GM19240 (cell line): Measurements from ENCODE around the gene PSENEN.
"Not testable (repeated sequence)": the region's sequence is repeated elsewhere in the genome, so short reads cannot be mapped to it uniquely, and the experiment has no call there.

ENCODE experiments used
- DNase-seq: peaks from one replicate; pipeline ENCODE4 v3.0.0; 2011; ENCODE audit warnings: low spot score; ENCODE audit not compliant: insufficient read length

The PSENEN gene

DNA sequence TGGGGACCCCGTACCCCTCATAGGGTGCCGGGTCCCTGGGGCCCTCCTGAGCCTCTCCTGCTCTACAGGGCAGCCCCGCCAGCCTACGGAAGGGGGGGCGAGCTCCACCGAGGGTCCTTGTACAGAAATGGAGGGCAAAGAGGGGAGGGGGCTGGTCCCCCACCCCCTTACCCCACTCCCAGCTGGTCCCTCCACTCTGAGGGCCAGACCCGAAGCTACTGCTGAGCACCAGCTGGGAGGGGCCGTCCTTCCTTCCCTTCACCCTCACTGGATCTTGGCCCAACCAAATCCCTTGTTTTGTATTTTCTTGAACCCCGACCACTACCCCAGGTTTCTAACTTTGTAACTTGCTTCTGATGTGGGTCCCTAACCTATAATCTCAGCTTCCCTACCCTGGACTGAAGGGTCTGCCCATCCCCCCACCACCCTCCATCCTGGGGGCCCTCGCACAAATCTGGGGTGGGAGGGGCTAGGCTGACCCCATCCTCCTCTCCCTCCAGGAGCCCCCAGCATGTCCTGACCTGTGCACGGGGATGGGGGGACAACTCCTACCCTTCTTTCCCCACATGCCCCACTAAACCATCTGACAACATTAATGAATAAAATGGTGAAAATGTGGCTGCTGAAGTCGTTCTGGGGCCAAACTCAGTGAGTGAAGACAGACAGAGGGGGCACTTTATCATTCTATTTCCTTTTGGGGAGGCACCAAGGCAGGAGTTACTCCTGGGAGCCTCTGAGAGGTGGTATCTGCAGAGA is 42.9 kb downstream of the PSENEN start:
- no peak for DNase-seq

DNA sequence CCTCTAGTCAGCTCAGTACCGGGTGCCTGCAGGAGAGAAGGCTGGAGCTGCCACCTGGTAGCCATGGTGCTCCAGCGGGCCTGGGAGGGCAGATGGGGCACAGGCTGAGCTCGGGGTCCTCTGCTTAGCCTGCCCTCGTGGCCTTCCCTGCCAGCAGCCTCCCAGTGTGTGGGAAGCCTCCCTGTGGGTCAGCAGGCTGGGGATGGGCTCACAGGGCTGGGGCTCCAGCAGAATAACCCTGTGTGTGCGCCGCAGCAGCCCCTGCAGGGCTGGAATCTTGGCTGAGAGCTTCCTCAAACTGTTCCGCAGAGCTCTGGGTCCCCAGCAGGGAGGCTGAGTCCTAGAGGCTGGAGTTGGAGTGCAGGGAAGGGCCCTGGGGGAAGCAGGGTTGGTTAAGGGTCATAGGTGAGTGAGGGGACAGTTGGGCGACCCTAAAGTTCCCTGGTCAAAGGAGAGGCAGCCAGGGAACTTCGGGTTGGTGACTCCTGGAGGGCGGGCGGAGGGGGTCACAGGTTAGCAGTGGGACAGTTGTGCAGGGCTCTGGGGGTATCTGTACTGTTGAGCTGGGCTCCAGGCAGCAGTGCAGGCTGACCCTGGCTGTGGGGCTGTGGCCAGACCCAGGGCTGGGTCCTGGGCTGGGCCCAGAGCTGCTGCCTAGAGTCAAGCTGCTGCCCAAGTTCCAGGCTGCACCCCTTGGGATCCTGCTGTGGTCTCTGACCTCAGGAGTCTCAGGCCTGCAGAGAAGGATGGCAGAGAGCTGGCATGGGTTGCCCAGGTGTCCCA is 43.9 kb downstream of the PSENEN start:
- DNase-seq = no peak

DNA sequence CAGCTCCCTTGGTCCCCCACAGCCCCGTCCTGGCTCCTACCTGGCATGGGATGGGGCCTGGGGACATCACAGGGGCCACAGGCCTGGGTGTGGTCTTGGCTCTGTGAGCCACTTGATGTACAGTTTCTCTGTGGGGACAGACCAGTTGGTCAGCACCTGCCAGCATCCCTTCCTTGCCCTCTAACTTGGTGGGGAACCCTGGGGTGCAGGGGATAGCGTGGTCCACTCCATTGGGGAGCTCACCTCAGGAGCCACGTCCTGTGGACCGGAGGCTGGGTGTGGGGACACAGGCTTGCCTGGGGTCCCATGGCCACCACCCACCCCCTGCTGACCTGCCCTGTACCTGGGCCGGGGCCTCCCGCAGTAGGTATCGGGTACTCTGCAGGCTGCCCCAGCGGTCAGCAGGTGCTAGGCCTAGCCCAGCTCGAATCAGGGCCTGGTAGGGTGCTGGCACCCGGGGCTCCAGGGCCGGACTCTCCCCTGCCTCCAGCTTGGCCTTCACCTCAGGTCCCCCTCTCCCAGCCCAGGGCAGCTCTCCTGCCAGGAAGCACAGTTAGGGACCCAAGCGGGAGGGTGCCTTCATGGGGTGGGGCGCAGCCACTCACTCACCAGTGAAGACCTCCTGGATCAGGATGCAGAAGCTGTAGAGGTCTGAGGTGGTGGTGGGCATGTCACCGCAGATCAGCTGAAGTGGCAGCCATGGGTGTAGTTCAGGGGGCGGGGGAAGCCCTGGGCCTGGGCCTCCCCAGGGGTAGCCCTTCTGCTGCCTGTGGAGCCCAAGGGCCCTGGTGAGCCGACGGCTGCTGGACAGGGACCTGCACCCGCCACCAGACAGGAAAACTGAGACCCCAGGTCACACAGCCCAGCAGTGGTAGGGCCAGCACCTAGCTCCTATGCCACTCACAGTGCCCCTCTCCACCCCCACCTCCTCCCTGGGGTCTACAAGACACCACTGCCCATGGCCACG is 44.8 kb downstream of the PSENEN start:
- DNase-seq = no peak

DNA sequence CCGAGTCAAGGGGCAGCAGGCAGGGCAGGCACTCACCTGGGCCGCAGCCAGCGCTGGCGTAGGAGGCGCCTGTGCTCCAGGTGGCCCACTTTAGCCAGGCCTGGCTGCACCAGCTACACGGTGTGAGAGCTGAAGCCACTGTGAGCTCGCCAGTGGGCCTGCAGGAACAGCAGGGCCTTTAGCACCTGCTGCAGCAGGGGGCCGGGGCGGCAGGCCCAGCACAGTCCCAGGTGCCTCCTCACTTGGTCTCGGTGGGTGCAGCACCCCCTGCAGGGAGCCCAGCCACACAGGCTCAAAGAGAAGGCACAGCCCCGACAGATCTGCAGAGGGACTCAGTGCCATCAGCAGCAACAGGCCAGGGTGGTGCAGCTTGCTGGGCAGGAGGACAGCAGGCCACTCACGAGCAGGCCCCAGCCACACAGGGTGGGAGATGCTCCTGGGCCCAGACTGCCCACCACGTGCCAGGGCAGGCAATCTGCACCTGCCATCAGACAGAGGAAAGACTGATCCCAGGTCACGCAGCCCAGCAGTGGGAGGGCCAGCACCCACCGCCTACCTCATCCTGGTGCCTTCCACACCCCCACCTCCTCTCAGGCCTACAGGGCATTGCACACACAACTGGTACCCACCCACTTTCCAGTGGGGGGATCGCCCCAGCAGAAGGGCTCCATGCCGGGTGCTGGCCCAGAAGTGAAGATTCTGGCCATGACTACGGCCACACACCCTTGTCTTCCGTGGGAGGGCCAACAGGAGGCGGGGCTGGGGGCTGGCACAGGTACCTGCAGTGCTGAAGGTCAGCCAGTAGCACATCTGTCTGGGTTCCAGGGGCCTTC is 45.7 kb downstream of the PSENEN start:
- no peak for DNase-seq

DNA sequence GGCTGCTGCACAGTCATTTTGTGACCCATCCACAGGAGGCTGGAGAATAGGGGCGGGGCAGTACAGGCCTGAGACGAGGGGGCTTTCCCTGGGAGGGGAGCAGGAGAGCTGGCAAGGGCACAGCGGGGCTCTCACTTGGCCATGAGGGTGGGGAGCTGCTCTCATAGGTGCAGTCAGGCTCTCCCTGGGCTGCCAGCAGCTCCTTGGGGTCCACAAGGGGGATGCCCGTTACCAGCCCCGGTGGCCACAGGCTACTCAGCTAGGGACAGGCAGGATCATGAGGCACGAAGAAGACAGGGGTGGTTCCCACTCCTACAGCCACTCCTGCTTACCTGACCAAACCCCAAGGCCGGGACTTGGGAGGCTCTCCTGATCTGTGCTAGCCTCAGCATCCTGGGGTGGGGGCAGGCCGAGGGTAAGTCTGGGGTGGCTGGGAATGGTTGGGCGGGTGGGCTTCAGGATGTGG is 46.4 kb downstream of the PSENEN start:
- DNase-seq = no peak

DNA sequence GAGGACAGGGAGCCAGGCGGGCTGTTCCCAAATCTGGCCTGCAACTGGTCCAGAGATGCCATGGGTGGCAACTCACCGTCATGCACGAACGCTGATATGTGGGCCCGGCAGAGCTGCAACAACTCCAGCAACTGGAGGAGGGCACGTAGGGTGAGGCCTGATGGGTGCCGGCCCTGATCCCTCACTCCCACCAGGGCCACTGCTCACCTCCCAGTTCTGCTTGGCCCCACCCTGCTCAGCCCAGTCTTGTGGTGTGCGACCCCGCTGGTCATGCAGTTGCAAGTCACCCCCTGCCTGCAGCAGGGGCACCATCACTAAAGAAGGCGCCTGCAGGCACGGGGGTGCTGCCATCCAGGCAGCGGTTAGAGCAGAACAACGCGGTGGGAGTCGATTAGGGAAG is 46.9 kb downstream of the PSENEN start:
- DNase-seq = no peak

DNA sequence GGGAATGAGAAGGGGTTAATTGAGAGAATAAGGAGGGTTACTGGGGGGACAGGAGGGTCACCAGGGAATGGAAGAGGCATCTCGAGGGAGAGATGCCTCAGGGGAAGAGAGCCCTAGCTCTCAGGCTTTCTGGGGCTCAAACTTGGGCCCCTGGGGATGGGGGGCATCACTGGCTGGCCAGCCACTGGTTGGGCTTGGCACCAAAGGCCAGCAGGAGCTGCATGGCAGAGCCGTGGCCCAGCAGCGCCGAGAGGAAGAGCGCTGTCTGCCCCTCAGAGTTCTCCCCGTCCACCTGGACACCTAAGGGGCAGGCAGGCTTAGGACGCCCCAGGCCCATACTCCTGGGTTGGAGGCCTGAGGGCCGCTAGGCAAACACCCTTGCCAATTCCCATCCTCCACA is 47.4 kb downstream of the PSENEN start:
- DNase-seq = no peak

DNA sequence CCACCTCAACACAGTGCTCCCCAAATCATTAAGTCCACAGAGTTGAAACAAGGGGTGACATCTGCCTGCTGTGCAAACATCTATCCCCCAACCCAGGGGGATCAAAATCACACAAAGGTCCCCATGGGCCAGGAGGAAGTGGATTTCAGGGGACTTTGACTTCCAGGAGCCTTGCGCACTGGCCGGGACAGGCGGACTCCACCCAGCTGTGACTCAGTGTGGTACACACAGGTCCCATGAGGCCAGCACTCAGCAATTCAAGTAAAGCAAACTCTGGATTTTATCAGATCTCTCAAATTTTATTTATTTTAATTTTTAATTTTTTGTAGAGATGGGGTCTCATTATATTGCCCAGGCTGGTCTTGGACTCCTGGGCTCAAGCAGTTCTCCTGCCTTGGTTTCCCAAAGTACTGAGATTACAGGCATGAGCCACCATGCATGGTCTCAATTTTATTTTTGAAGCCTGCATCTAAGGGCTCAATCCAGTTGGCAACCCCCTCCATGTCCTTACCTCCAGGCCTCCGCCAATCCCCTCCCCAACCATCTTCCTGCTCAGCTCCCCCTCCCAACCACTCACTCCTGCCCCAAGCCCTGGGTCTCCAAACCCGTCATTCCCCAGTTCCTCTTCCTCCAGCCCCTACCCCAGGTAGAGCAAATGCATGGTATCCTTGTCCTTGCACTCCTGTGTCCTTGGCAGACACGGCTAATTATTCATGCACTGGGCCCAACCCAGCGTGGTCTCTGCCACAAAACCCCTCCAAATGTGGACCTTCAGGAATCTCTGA is 48.1 kb downstream of the PSENEN start:
- DNase-seq = no peak

DNA sequence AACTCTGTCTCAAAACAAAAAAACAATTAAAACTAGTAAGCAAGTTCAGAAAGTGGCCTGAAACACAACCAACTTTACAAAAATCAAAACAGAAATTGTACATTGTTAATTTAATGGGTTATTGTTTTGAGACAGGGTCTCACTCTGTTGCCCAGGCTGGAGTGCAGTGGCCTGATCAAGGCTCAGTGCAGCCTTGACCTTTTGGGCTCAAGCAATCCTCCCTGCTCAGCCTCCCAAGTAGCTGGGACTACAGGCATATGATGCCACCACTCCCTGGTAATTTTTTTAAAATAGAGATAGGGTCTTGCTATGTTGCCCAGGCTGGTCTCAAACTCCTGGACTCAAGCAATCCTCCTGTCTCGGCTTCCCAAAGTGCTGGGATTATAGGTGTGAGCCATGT is 50.1 kb downstream of the PSENEN start:
- DNase-seq = not testable (repeated sequence)
